GM04503 (cell line): Measurements from ENCODE around the gene FBXW9.
"Not testable (repeated sequence)": the region's sequence is repeated elsewhere in the genome, so short reads cannot be mapped to it uniquely, and the experiment has no call there.

Experiments
- DNase-seq: peaks from one replicate; pipeline ENCODE4 v3.0.0-alpha.2; 2012; ENCODE audit warnings: low read depth

The FBXW9 gene

GRCh38 chr19:12715102-12715501 lies 18.7 kb upstream of the FBXW9 start:
- no peak for DNase-seq

GRCh38 chr19:12713304-12713703 lies 16.9 kb upstream of the FBXW9 start:
- not testable (repeated sequence) for DNase-seq

- not testable (repeated sequence) for DNase-seq
Measured at GRCh38 chr19:12712077-12712476, 15.6 kb upstream of the FBXW9 start.

- DNase-seq: no peak
Measured at GRCh38 chr19:12711187-12711586, 14.8 kb upstream of the FBXW9 start.

GRCh38 chr19:12708641-12709040 lies 12.2 kb upstream of the FBXW9 start:
- DNase-seq: no peak

GRCh38 chr19:12706332-12706718 lies 9.9 kb upstream of the FBXW9 start:
- no peak for DNase-seq

GRCh38 chr19:12705654-12706331 lies 9.4 kb upstream of the FBXW9 start:
- no peak for DNase-seq

- DNase-seq: no peak
Measured at GRCh38 chr19:12705169-12705568, 8.7 kb upstream of the FBXW9 start.

GRCh38 chr19:12703046-12703445 lies 6.6 kb upstream of the FBXW9 start:
- no peak for DNase-seq

- no peak for DNase-seq
Measured at GRCh38 chr19:12701596-12702282, 5.3 kb upstream of the FBXW9 start.

- DNase-seq: no peak
Measured at GRCh38 chr19:12698138-12698537, 1.7 kb upstream of the FBXW9 start.

- DNase-seq: not testable (repeated sequence)
Measured at GRCh38 chr19:12697425-12697824, 994 bp upstream of the FBXW9 start.

- DNase-seq: no peak
Measured at GRCh38 chr19:12695997-12696365, 450 bp downstream of the FBXW9 start.

GRCh38 chr19:12695514-12695913 lies 917 bp downstream of the FBXW9 start:
- no peak for DNase-seq

- DNase-seq: no peak
Measured at GRCh38 chr19:12695096-12695495, 1.3 kb downstream of the FBXW9 start.

GRCh38 chr19:12694641-12695040 lies 1.8 kb downstream of the FBXW9 start:
- DNase-seq: no peak

GRCh38 chr19:12692960-12693359 lies 3.5 kb downstream of the FBXW9 start:
- DNase-seq: no peak

GRCh38 chr19:12689581-12690216 lies 6.7 kb downstream of the FBXW9 start:
- DNase-seq: no peak

- no peak for DNase-seq
Measured at GRCh38 chr19:12689012-12689411, 7.4 kb downstream of the FBXW9 start.

- no peak for DNase-seq
Measured at GRCh38 chr19:12687496-12688196, 8.8 kb downstream of the FBXW9 start, which contains the start of gene GNG14. TSS of gene GNG14 (plus strand) at chr19:12687998. CDS start at chr19:12688049, 51 bp downstream.

- no peak for DNase-seq
Measured at GRCh38 chr19:12685831-12686230, 10.6 kb downstream of the FBXW9 start.
